Measurements from ENCODE around the gene PAFAH1B2.

DNA sequence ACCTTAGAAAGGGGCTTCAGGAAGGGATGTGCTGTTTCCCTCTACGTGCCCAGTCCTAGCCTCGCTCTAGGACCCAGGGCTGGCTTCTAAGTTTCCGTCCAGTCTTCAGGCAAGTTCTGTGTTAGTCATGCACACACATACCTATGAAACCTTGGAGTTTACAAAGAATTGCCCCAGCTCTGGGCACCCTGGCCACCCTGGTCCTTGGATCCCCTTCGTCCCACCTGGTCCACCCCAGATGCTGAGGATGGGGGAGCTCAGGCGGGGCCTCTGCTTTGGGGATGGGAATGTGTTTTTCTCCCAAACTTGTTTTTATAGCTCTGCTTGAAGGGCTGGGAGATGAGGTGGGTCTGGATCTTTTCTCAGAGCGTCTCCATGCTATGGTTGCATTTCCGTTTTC lies 52.9 kb downstream of the PAFAH1B2 start:
- TF ChIP-seq, protein P1, sequence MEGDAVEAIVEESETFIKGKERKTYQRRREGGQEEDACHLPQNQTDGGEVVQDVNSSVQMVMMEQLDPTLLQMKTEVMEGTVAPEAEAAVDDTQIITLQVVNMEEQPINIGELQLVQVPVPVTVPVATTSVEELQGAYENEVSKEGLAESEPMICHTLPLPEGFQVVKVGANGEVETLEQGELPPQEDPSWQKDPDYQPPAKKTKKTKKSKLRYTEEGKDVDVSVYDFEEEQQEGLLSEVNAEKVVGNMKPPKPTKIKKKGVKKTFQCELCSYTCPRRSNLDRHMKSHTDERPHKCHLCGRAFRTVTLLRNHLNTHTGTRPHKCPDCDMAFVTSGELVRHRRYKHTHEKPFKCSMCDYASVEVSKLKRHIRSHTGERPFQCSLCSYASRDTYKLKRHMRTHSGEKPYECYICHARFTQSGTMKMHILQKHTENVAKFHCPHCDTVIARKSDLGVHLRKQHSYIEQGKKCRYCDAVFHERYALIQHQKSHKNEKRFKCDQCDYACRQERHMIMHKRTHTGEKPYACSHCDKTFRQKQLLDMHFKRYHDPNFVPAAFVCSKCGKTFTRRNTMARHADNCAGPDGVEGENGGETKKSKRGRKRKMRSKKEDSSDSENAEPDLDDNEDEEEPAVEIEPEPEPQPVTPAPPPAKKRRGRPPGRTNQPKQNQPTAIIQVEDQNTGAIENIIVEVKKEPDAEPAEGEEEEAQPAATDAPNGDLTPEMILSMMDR (IDR thresholded peaks at IDR 0.05) = no peak
- TF ChIP-seq EZH2 (IDR thresholded peaks at IDR 0.05) = no peak
- no peak for TF ChIP-seq EZH2phosphoT487 (IDR thresholded peaks at IDR 0.05)
